Activated naive CD8-positive, alpha-beta T cell treated with anti-CD3 and anti-CD28 coated beads, Interleukin-2, amount 50 U/mL, for 24 hours (primary cell): ENCODE data around the gene CACNA1B.
"Not testable (repeated sequence)": the region's sequence is repeated elsewhere in the genome, so short reads cannot be mapped to it uniquely, and the experiment has no call there.

Source experiments
- ATAC-seq: fragments of 150-1000 bp; cut with Tn5 transposase; one replicate; pipeline ENCODE4 v1.10.0; 2021
- DNase-seq: peaks from one replicate; pipeline ENCODE4 v3.0.0; 2021
- H3K27ac Mint-ChIP-seq: one replicate; pipeline ENCODE4 v1.8.0; 2021; ENCODE audit warnings: mild to moderate bottlenecking, mixed read lengths
- H3K27me3 Mint-ChIP-seq: one replicate; pipeline ENCODE4 v1.8.0; 2021; ENCODE audit warnings: mixed read lengths
- H3K36me3 Mint-ChIP-seq: one replicate; pipeline ENCODE4 v1.8.0; 2021; ENCODE audit warnings: low read depth, mixed read lengths
- H3K4me1 Mint-ChIP-seq: one replicate; pipeline ENCODE4 v1.8.0; 2021; ENCODE audit warnings: mixed read lengths
- H3K4me3 Mint-ChIP-seq: one replicate; pipeline ENCODE4 v1.8.0; 2021; ENCODE audit warnings: mild to moderate bottlenecking, moderate library complexity, mixed read lengths
- H3K9me3 Mint-ChIP-seq: one replicate; pipeline ENCODE4 v1.8.0; 2021; ENCODE audit warnings: mixed read lengths

CACNA1B gene

DNA sequence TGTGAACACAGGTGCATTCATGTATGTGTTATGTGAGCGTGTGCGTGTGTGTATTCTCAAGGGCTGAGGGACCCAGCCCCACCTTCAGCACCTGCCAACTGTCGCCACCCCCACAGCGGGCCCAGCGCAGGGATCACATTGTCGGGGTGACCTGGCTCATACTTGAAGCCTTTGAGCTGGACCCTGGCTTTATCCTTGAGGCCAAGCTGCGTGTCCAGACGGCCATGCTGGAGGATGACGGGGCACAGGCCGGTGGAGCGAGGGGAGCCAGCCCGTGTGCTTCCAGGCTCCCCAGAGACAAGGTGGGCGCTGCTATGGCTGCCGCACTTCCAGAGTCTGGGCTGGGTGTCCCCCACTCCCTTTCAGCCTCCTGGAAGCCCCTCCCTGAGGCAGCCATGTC, 261.5 kb downstream of the CACNA1B start:
- H3K4me1 Mint-ChIP-seq, H3K9me3 Mint-ChIP-seq, H3K27ac Mint-ChIP-seq, ATAC-seq, H3K27me3 Mint-ChIP-seq, H3K36me3 Mint-ChIP-seq, H3K4me3 Mint-ChIP-seq, DNase-seq: not testable (repeated sequence)

DNA sequence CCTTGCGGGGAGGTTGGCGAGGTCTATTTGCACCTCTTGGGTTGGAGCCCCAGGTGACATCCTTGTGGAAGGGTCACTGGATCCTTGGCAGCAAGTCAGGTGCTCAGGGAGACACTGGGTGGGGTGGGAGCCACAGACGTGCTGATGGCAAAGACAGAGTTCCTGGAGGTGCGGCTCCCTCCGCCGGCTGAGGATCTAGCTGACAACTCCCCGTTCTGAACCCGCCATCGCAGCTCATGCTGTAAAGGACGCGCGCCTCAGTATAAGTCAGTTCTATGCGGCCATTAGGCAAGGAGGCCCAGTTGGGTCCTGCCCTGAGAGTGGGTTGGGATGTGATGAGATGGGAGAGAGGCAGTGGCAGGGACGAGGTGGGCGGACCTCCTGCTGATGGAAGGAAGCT, 263.4 kb downstream of the CACNA1B start:
- not testable (repeated sequence) for ATAC-seq, DNase-seq, H3K27ac Mint-ChIP-seq, H3K27me3 Mint-ChIP-seq, H3K36me3 Mint-ChIP-seq, H3K9me3 Mint-ChIP-seq, H3K4me3 Mint-ChIP-seq, H3K4me1 Mint-ChIP-seq

DNA sequence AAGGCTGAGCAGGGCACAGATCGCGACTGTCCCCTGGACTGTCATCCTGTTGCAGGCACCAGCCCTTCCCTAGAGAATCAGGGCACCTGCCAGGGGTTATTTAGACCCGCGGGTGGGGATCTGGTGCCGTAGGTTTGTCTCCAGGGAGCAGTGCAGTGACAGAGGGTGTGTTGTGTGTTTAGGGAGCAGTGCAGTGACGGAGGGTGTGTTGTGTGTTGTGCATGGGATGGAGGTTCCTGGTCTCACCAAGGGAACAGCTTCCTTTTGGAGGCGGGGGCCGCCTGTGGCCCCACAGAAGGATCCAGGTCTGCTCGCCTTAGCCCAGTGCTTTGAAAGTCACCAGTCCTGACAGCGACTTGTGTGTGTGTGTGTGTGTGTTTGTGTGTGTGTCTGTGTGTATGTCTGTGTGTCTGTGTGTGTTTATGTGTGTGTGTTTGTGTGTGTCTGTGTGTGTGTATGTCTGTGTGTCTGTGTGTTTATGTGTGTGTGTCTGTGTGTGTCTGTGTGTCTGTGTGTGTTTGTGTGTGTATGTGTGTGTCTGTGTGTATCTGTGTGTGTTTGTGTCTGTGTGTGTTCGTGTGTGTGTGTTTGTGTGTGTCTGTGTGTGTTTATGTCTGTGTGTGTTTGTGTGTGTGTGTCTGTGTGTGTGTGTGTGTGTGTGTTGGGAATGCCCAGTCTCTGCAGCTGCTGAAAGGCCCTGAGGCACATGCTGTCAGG, 265.1 kb downstream of the CACNA1B start:
- H3K36me3 Mint-ChIP-seq, H3K4me1 Mint-ChIP-seq, DNase-seq, H3K9me3 Mint-ChIP-seq, ATAC-seq, H3K4me3 Mint-ChIP-seq, H3K27me3 Mint-ChIP-seq, H3K27ac Mint-ChIP-seq: not testable (repeated sequence)

DNA sequence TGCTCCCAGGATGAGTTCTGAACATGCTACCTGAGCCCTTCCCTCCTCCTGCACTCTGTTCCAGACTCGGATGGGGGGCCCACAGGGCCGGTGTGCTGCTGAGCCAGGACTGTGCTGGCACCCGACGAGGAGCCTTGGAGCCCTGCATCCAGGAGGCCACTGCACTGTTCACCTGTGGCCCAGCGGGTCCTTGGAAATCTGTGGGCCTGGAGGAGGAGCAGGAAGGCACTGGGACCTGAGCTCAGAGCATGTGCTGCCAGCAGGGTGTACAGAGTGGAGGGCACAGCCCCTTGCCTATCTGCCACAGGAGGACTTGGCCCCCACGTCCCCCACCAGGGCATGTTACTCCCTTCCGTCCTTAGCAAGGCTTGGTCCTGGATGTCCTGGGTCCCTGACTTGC, 265.9 kb downstream of the CACNA1B start:
- H3K4me1 Mint-ChIP-seq, H3K9me3 Mint-ChIP-seq, H3K4me3 Mint-ChIP-seq, H3K27ac Mint-ChIP-seq, H3K36me3 Mint-ChIP-seq, DNase-seq, ATAC-seq, H3K27me3 Mint-ChIP-seq: not testable (repeated sequence)

DNA sequence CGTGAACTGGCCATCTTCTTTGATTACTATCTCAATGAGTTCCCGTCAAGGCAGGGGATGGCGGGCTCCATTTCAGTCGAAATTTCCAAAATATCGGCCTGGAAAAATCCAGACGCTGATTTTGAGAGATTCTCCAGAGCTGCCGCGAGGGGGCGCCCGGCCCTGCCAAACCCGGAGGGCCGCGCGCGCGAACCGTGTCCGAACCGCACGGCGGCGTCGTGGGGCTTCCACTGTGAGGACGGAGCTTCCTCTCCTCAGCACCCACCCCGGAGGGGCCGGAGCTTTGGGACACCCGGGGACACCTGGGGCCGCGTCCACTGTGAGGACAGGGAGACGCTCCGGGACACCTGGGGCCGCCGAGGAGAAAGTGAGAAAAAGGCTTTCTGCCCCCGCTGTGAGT, 270.0 kb downstream of the CACNA1B start:
- H3K36me3 Mint-ChIP-seq, DNase-seq, ATAC-seq, H3K4me1 Mint-ChIP-seq, H3K9me3 Mint-ChIP-seq, H3K4me3 Mint-ChIP-seq, H3K27ac Mint-ChIP-seq: not testable (repeated sequence)
- peaks cover 14% of the 10 kb centered on the region for H3K27me3 Mint-ChIP-seq

DNA sequence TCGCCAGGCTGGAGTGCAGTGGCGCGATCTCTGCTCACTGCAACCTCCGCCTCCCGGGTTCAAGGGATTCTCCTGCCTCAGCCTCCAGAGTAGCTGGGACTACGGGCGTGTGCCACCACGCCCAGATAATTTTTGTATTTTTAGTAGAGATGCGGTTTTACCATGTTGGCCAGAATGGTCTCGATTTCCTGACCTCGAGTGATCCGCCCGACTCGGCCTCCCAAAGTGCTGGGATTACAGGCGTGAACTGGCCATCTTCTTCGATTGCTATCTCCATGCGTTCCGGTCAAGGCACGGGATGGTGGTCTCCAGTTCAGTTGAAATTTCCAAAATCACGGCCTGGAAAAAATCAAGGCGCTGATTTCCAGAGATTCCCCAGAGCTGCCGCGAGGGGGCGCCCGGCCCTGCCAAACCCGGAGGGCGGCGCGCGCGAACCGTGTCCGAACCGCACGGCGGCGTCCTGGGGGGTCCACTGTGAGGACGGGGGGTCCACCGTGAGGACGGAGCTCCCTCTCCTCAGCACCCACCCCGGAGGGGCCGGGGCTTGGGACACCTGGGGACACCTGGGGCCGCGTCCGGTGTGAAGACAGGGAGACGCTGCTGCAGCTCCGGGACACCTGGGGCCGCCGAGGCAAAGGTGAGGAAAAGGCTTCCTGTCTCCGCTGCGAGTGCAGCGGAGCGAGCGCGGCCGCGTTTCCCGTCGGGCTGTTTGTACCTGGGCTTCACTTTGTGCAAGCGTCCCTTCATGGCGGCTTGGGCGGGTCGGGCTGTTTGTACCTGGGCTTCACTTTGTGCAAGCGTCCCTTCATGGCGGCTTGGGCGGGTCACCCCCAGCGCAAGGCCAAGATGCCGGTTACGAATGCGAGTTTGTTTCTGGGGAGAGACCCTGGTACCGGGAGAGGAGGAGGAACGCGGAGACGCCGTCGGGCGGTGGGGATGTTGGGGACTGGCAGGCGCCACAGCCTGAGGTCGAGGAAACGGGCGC, 272.4 kb downstream of the CACNA1B start:
- H3K27ac Mint-ChIP-seq, H3K9me3 Mint-ChIP-seq, H3K36me3 Mint-ChIP-seq, H3K4me1 Mint-ChIP-seq, ATAC-seq: not testable (repeated sequence)
- DNase-seq = peak; percentile 14
- peak overlapping the region; percentile 42 for H3K4me3 Mint-ChIP-seq
- peaks cover 12% of the 10 kb centered on the region for H3K27me3 Mint-ChIP-seq

DNA sequence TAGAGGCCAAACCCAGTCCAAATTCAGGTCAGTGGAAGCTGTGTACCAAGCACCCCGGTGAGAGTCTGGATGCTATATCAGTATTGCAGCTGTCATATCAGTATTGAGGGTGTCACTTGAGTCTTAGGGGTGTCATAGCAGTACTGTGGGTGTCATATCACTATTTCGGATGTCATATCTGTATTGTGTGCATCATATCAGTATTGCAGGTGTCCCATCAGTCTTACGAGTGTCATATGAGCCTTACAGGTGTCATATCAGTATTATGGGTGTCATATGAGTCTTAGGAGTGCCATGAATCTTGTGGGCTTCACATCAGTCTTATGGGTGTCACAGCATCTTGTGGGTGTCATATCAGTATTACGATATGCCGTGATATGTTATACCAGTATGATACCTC, 278.2 kb downstream of the CACNA1B start:
- H3K4me3 Mint-ChIP-seq, H3K9me3 Mint-ChIP-seq, H3K4me1 Mint-ChIP-seq, H3K27ac Mint-ChIP-seq, DNase-seq, H3K36me3 Mint-ChIP-seq, ATAC-seq: not testable (repeated sequence)
- peaks cover 20% of the 10 kb centered on the region for H3K27me3 Mint-ChIP-seq

DNA sequence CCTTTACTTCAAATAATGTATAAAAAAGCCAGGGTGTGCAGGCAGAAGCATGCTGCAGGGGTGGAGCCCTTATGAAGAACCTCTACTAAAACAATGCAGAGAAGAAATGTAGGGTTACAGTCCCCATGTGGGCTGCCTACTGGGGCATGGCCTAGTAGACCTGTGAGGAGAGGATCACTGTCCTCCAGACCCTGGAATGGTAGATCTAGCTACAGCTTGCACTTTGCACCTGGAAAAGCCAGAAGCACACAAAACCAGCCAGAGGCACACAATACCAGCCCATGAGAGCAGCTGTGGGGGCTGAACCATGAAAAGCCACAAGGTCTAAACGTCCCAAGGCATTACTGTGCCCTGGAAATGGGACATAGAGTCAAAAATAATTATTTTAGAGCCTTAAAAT, 289.2 kb downstream of the CACNA1B start:
- not testable (repeated sequence) for H3K4me3 Mint-ChIP-seq, H3K4me1 Mint-ChIP-seq, H3K27me3 Mint-ChIP-seq, H3K9me3 Mint-ChIP-seq, ATAC-seq, H3K27ac Mint-ChIP-seq, DNase-seq, H3K36me3 Mint-ChIP-seq
